SK-N-SH treated with all-trans-retinoic acid at 6 μM for 48 hours (cell line): ENCODE measurements around the gene CENPA.

Experiments
- ARNTL ChIP-seq: fragments of 450-650 bp; formaldehyde crosslinking; IDR thresholded peaks from 2 replicates; pipeline ENCODE4 v1.5.0; 2020; ENCODE audit warnings: low read depth, mild to moderate bottlenecking, moderate library complexity, borderline replicate concordance
- CREB5 ChIP-seq: fragments of 250-450 bp; sonication (Bioruptor Pico); IDR thresholded peaks from 2 replicates; pipeline ENCODE4 v1.5.1; 2020; ENCODE audit warnings: low read depth, mild to moderate bottlenecking, moderate library complexity
- CSDC2 ChIP-seq: fragments of 250-450 bp; sonication (Bioruptor Pico); IDR thresholded peaks from 2 replicates; pipeline ENCODE4 v1.5.0; 2020; ENCODE audit warnings: mild to moderate bottlenecking, moderate library complexity
- CSRNP3 ChIP-seq: fragments of 250-450 bp; sonication (Bioruptor Pico); IDR thresholded peaks from 2 replicates; pipeline ENCODE4 v1.5.1; 2021; ENCODE audit warnings: mild to moderate bottlenecking, moderate library complexity
- ESRRG ChIP-seq: fragments of 250-450 bp; sonication (Bioruptor Pico); IDR thresholded peaks from 2 replicates; pipeline ENCODE4 v1.6.1; 2021; ENCODE audit warnings: mild to moderate bottlenecking
- ISL1 ChIP-seq: fragments of 250-450 bp; sonication (Bioruptor Pico); IDR thresholded peaks from 2 replicates; pipeline ENCODE4 v2.1.2; 2022; ENCODE audit warnings: mild to moderate bottlenecking, moderate library complexity
- OSR1 ChIP-seq: fragments of 250-450 bp; sonication (Bioruptor Pico); IDR thresholded peaks from 2 replicates; pipeline ENCODE4 v1.8.0; 2022; ENCODE audit warnings: moderate library complexity, mild to moderate bottlenecking, inconsistent platforms
- PPARA ChIP-seq: fragments of 250-450 bp; sonication (Bioruptor Pico); IDR thresholded peaks from 2 replicates; pipeline ENCODE4 v1.5.0; 2020; ENCODE audit warnings: mild to moderate bottlenecking, borderline replicate concordance
- RARB ChIP-seq: fragments of 250-450 bp; sonication (Bioruptor Pico); IDR thresholded peaks from 2 replicates; pipeline ENCODE4 v1.8.0; 2021; ENCODE audit warnings: mild to moderate bottlenecking, moderate library complexity
- TOX ChIP-seq: fragments of 250-450 bp; sonication (Bioruptor Pico); IDR thresholded peaks from 2 replicates; pipeline ENCODE4 v1.8.0; 2021; ENCODE audit warnings: mild to moderate bottlenecking, moderate library complexity, borderline replicate concordance
- ZFP3 ChIP-seq: fragments of 250-450 bp; sonication (Bioruptor Pico); IDR thresholded peaks from 2 replicates; pipeline ENCODE4 v1.5.0; 2020; ENCODE audit warnings: mild to moderate bottlenecking, moderate library complexity
- ZNF565 ChIP-seq: fragments of 450-650 bp; formaldehyde crosslinking; conservative IDR thresholded peaks from 2 replicates; pipeline ENCODE4 v1.5.0; 2020; ENCODE audit warnings: low read depth, mild to moderate bottlenecking, moderate library complexity
- ZNF8 ChIP-seq: fragments of 450-650 bp; formaldehyde crosslinking; IDR thresholded peaks from 2 replicates; pipeline ENCODE4 v1.5.0; 2020; ENCODE audit warnings: mild to moderate bottlenecking, moderate library complexity
- TF ChIP-seq, protein P1 (sequence below): fragments of 250-450 bp; sonication (Bioruptor Pico); IDR thresholded peaks from 2 replicates; pipeline ENCODE4 v1.8.0; 2020; ENCODE audit warnings: mild to moderate bottlenecking, moderate library complexity, borderline replicate concordance

GRCh38 chr2:26767894-26768487 lies 17.9 kb upstream of the CENPA start:
- TF ChIP-seq OSR1 (no peak), ZNF8 (CRISPR knock-in tag) (no peak), ESRRG (CRISPR knock-in tag) (no peak), ISL1 (CRISPR knock-in tag) (no peak), ZFP3 (CRISPR knock-in tag) (no peak), CSDC2 (no peak), PPARA (CRISPR knock-in tag) (no peak), ARNTL (CRISPR knock-in tag) (no peak), TOX (CRISPR knock-in tag) (no peak), ZNF565 (CRISPR knock-in tag) (no peak), CREB5 (CRISPR knock-in tag) (no peak), RARB (no peak), CSRNP3 (no peak)
- TF ChIP-seq, protein P1, sequence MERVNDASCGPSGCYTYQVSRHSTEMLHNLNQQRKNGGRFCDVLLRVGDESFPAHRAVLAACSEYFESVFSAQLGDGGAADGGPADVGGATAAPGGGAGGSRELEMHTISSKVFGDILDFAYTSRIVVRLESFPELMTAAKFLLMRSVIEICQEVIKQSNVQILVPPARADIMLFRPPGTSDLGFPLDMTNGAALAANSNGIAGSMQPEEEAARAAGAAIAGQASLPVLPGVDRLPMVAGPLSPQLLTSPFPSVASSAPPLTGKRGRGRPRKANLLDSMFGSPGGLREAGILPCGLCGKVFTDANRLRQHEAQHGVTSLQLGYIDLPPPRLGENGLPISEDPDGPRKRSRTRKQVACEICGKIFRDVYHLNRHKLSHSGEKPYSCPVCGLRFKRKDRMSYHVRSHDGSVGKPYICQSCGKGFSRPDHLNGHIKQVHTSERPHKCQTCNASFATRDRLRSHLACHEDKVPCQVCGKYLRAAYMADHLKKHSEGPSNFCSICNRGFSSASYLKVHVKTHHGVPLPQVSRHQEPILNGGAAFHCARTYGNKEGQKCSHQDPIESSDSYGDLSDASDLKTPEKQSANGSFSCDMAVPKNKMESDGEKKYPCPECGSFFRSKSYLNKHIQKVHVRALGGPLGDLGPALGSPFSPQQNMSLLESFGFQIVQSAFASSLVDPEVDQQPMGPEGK (CRISPR knock-in tag): no peak
